Measurements from ENCODE around the gene RNF41.

RNF41 gene

DNA sequence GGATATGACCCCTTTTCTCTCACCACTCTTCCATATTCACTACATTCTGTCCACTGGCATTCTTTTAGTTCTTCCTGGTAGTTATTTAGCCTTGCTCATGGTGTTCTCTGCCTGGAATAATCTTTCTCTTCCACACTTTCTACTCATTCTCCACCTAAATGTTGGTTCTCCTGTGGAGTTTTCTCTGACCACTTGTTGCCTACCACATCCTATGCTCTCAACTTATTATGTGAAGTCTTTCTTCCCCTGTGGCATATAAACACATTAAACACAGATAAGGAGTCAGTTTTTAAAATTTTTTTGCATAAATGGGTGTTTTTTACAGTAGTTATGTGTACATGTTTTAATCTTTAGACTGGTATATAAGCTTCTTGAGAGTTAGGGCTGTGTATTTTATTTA, 29.1 kb downstream of the RNF41 start:
- no peak overlapping the region for H3K4me3 ChIP-seq (ENCODE audit: low read length)
- no peak for DNase-seq (ENCODE audit: low read depth)
- TF ChIP-seq, protein P1, sequence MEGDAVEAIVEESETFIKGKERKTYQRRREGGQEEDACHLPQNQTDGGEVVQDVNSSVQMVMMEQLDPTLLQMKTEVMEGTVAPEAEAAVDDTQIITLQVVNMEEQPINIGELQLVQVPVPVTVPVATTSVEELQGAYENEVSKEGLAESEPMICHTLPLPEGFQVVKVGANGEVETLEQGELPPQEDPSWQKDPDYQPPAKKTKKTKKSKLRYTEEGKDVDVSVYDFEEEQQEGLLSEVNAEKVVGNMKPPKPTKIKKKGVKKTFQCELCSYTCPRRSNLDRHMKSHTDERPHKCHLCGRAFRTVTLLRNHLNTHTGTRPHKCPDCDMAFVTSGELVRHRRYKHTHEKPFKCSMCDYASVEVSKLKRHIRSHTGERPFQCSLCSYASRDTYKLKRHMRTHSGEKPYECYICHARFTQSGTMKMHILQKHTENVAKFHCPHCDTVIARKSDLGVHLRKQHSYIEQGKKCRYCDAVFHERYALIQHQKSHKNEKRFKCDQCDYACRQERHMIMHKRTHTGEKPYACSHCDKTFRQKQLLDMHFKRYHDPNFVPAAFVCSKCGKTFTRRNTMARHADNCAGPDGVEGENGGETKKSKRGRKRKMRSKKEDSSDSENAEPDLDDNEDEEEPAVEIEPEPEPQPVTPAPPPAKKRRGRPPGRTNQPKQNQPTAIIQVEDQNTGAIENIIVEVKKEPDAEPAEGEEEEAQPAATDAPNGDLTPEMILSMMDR (IDR thresholded peaks at IDR 0.05; ENCODE audit: insufficient read depth, low read depth, low read length, missing control alignments), result no peak

DNA sequence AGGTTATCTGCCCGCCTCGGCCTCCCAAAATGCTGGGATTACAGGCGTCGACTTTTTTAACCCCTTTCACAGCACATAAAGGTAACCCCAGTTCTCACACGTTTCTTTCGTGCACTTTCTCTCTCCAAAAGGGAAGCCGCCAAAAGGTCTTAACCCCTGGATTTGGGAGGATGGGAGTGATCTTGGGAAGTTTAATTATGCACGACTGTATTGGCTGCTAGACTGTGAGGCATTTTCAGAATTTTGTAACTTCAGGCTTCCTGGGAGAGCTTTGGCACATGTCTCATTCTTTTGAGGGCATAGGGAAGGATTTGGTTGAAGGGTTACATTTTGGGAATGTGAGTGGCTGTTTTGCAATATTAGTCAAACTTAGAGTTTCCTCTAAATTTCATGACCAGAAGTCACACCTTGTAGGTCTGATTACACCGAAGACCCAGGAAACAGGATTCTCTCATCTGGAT, 31.0 kb downstream of the RNF41 start:
- TF ChIP-seq, protein P1 (IDR thresholded peaks at IDR 0.05; ENCODE audit: insufficient read depth, low read depth, low read length, missing control alignments), result no peak
- DNase-seq (ENCODE audit: low read depth), result no peak
- H3K4me3 ChIP-seq (ENCODE audit: low read length), result peak overlapping the region; percentile 87

DNA sequence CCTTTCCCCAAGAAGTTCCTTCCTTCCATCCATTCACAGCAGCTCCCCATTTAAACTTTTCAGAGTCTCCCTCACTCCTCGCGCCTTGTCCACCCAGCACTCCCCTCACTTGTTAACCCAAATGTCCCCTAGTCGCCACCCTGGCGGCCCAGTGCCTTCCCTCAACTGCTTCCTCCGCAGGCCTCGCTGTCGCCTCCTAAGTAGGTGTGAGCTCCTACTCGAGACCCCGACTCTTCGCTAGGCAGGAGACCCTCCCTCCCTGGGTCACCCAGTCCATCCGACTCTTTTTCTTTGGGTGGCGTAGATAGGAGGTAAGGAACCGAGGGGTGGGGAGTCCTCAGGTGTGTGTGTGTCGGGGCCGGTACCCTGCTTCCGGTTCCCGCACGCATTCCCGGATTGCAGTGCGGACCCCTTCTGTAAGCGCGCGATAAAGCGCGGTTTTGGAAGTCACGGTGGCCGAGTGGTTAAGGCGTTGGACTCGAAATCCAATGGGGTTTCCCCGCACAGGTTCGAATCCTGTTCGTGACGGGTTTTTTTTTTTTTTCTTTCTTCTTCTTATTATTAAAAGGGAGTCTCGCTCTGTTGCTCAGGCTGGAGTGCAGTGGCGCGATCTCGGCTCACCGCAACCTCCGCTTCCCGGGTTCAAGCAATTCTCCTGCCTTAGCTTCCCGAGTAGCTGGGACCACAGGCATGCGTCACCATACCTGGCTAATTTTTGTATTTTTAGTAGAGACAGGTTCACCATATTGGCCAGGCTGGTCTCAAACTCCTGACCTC, 31.6 kb downstream of the RNF41 start:
- TF ChIP-seq, protein P1 (IDR thresholded peaks at IDR 0.05; ENCODE audit: insufficient read depth, low read depth, low read length, missing control alignments), result no peak
- peak; percentile 86 for DNase-seq (ENCODE audit: low read depth)
- peak overlapping the region; percentile 87 for H3K4me3 ChIP-seq (ENCODE audit: low read length)

DNA sequence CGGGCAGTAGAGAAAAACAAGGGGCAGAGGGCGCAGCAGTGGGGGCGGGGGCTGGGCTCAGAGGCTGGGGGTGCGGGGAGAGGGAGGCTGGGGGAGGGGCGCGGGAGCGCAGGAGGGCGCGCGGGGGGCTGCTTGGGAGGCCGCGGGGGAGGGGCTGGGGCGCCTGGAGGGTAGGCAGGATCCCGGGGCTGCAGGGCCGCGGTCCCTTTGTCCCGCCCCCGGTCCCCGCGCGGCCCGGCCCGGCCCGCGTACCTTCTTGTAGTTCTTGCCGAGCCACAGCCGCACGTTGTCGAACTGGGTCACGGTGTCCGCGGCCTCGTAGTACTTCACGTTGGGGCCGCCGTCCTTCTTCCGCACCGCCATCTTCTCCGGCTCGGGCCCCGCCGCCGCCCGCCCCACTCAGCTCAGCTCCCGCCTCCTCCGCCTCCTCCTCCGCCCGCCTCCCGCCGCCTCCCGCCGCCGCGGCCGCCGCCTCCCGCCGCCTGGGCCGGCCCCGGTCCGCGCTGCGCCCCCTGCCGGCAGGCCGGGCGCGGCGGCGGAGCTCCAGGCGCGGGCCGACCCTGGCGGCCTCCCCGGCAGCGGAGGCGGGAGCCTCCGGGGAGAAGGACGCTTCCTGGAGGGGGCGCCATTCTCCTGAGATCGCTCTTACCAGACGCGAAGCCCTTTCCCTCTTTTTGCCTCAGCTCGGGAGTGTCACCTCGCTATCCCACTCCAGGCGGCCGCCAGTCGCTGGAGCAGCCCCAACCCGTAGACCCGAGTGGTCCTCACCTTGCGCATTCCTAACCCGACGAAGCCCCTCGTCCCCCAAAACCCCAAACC, 32.4 kb downstream of the RNF41 start, which contains the start of gene SMARCC2:
TSS of gene SMARCC2 (minus strand) at position 385 of the 819 bp plus-strand sequence. CDS start at position 363, 22 bp downstream.
- DNase-seq (ENCODE audit: low read depth), result peak; percentile 86
- TF ChIP-seq, protein P1 (IDR thresholded peaks at IDR 0.05; ENCODE audit: insufficient read depth, low read depth, low read length, missing control alignments), result peak; percentile 59
- peak within 1 kb of the TSS; percentile 87 for H3K4me3 ChIP-seq (ENCODE audit: low read length)

DNA sequence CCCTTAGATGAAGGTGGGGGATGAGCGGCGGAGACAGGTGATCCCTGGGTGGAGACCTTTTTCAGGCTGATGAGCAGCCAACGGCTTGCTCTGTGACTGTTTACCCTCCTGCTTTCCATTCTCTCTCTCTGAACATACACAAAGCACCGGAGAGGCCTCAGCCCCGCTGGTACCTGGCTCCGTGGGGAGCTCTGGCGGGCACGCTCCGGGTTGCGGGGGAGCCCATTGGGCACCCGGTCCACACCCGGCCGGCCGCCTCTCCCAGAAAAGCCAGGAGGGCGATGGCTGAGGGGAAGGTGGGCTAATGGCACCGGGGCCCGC, 33.0 kb downstream of the RNF41 start:
- H3K4me3 ChIP-seq (ENCODE audit: low read length), result peak overlapping the region; percentile 84
- TF ChIP-seq, protein P1 (IDR thresholded peaks at IDR 0.05; ENCODE audit: insufficient read depth, low read depth, low read length, missing control alignments), result no peak
- no peak for DNase-seq (ENCODE audit: low read depth)

DNA sequence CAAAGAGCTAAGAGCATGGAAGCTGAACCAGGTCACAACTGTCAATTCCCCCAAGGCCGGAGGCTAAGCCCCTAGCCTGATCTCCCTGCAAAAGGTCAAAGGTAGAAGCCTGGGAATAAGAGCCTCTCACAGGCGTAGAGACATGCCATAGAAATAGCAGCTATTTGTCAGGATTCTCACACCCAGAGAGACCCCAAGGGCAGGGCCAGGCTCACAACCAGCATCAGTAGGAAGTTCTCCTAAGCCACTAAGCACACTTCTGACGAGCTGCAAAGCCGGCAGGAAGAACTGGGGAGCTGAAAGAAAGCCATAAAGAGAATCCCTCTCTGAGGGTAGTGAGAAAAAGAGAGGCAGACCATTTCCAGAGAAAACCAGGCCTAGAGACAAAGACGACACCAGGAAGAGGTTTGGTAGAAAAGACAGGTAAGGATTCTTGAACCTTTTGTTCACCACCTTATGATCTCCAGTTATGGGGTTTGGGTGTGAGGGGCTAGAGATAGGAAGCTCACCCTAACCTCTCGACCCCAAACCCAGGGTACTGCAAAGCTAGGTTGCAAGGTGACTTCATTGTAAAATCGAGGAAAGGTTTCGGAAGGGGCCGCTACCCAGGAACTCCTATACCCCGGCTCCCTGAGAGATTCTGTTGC, 33.5 kb downstream of the RNF41 start:
- peak overlapping the region; percentile 84 for H3K4me3 ChIP-seq (ENCODE audit: low read length)
- DNase-seq (ENCODE audit: low read depth), result no peak
- TF ChIP-seq, protein P1 (IDR thresholded peaks at IDR 0.05; ENCODE audit: insufficient read depth, low read depth, low read length, missing control alignments), result no peak
